GM12878 (cell line): ENCODE data around the gene IL21. TPM values are rescaled to one million over a fixed set of nuclear protein-coding genes. Genes with fewer than 3 reads are reported as not detected.

ENCODE experiments used
- ATAC-seq: fragments of 200-7000 bp; cut with Tn5 transposase; 3 replicates; pipeline ENCODE4 v1.9.1; 2020; ENCODE audit warnings: mild to moderate bottlenecking, moderate library complexity
- BruUV-seq: library from RNA; stranded (reverse); fragments of 400-500 nt; replicated peaks from 2 replicates; lab custom pipeline; 2021; lab: Mats Ljungman, UMichigan
- CTCF ChIA-PET: fragments of 300-600 bp; sonication (Branson Sonifier 250); formaldehyde crosslinking; extraction: SDS; loops from one replicate; lab custom pipeline; 2021; ENCODE audit warnings: inconsistent platforms; lab: Yijun Ruan, JAX
- POLR2A ChIA-PET: fragments of 350-600 bp; formaldehyde crosslinking; extraction: SDS; loops from one replicate; lab custom pipeline; 2021; ENCODE audit warnings: inconsistent platforms; lab: Charles Lee
- RAD21 ChIA-PET: fragments of 300-600 bp; sonication (Branson Sonifier 250); formaldehyde crosslinking; loops from one replicate; lab custom pipeline; 2023; ENCODE audit warnings: antibody characterized with exemption; ENCODE audit not compliant: unreplicated experiment; lab: Charles Lee
- SMC1A ChIA-PET: fragments of 300-600 bp; sonication (Branson Sonifier 250); formaldehyde crosslinking; loops from one replicate; lab custom pipeline; 2023; ENCODE audit not compliant: unreplicated experiment, uncharacterized antibody; lab: Charles Lee
- DNase-seq: peaks from one replicate; pipeline ENCODE4 v3.0.0-alpha.2; 2011; ENCODE audit warnings: low read depth, low spot score
- FAIRE-seq: peaks from 3 replicates; lab custom pipeline; 2011; peaks lifted over from hg19 to GRCh38; lab: Jason Lieb, UNC
- H2AFZ ChIP-seq: 2 replicates; pipeline ENCODE4 v1.6.0; 2011; ENCODE audit warnings: low read depth, low read length, control low read depth; ENCODE audit not compliant: control insufficient read depth
- H3K27ac ChIP-seq: 2 replicates; pipeline ENCODE4 v1.5.1; 2011; ENCODE audit warnings: control low read depth; ENCODE audit not compliant: control insufficient read depth, insufficient read depth
- H3K27me3 ChIP-seq, 2 experiments: replicated peaks in 1 of 2; 2 replicates each; pipeline versions ENCODE4 v1.6.0 to v1.6.1; 2011; ENCODE audit warnings: low read length in 1 of 2; ENCODE audit not compliant: control insufficient read depth in 2 of 2, insufficient read depth in 2 of 2
- H3K36me3 ChIP-seq, 2 experiments: 2 replicates each; pipeline ENCODE4 v1.5.1; 2011; ENCODE audit warnings: low read length in 1 of 2; ENCODE audit not compliant: control insufficient read depth in 2 of 2, insufficient read depth in 2 of 2
- H3K4me1 ChIP-seq: 2 replicates; pipeline ENCODE4 v1.6.1; 2011; ENCODE audit warnings: mild to moderate bottlenecking, low read length, moderate library complexity, mixed read lengths; ENCODE audit not compliant: control insufficient read depth, insufficient read depth
- H3K4me2 ChIP-seq: 2 replicates; pipeline ENCODE4 v1.6.0; 2011; ENCODE audit warnings: control low read depth; ENCODE audit not compliant: control insufficient read depth, insufficient read depth
- H3K4me3 ChIP-seq: fragments of 200-600 bp; sonication (generic); 2 replicates; pipeline ENCODE4 v1.5.1; 2016
- H3K79me2 ChIP-seq: 2 replicates; pipeline ENCODE4 v1.6.0; 2011; ENCODE audit warnings: low read length; ENCODE audit not compliant: control insufficient read depth, insufficient read depth
- H3K9ac ChIP-seq: 2 replicates; pipeline ENCODE4 v1.8.0; 2011; ENCODE audit warnings: low read length, control low read depth, mixed read lengths; ENCODE audit not compliant: control insufficient read depth, insufficient read depth
- H3K9me3 ChIP-seq: replicated peaks from 3 replicates; pipeline ENCODE4 v1.5.1; 2011; ENCODE audit warnings: mild to moderate bottlenecking, low read length; ENCODE audit not compliant: control insufficient read depth, insufficient read depth
- H4K20me1 ChIP-seq: 2 replicates; pipeline ENCODE4 v1.6.0; 2011; ENCODE audit not compliant: control insufficient read depth, insufficient read depth
- BMI1 ChIP-seq: fragments of 450-650 bp; IDR thresholded peaks from 2 replicates; pipeline ENCODE4 v1.6.1; 2016; ENCODE audit warnings: mild to moderate bottlenecking, moderate library complexity, borderline replicate concordance
- MLLT1 ChIP-seq: fragments of 450-650 bp; IDR thresholded peaks from 2 replicates; pipeline ENCODE4 v1.6.1; 2016; ENCODE audit warnings: mild to moderate bottlenecking
- NFYB ChIP-seq: IDR thresholded peaks from 2 replicates; pipeline ENCODE4 v1.6.1; 2011; ENCODE audit warnings: low read depth, mild to moderate bottlenecking, low read length, improper control_type of control experiment, moderate library complexity; ENCODE audit not compliant: insufficient read depth
- WGBS: methylation state at CpG from one replicate; pipeline ENCODE4 v1.1.6; 2016; ENCODE audit warnings: low lambda C conversion rate; ENCODE audit not compliant: insufficient replicate concordance, insufficient coverage; ENCODE audit errors: missing lambda C conversion rate; 5-methylcytosine and 5-hydroxymethylcytosine counted together
- in situ Hi-C: fragments of 300-500 bp; cut with MboI; formaldehyde crosslinking; loops from 9 replicates; pipeline ENCODE4 v1.14.3; 2018; ENCODE audit warnings: mixed read lengths
- intact Hi-C: fragments of 100-400 bp; cut with micrococcal nuclease; formaldehyde crosslinking; loops from one replicate; pipeline ENCODE4 v1.14.2; 2022; ENCODE audit not compliant: unreplicated experiment
- polyA plus RNA-seq, 11 experiments: library from polyadenylated mRNA; depleted of rRNA in 4 of 11; unstranded in 6 of 11; stranded (reverse) in 5 of 11; fragments of >200 nt; fragmentation: Nextera tagmentation in 4 of 11; fragmentation: Illumina TruSeq in 1 of 11; extraction: Ambion mirVana in 4 of 11; extraction: Trizol in 1 of 11; gene quantifications; 1 replicate in 1 of 11; 2 replicates in 10 of 11; pipeline versions ENCODE4 v1.2.1 to v1.2.3, GENCODE V29; 2011 to 2016; ENCODE audit warnings: inconsistent platforms in 2 of 11, missing spikeins in 2 of 11, low read depth in 1 of 11
- total RNA-seq, 4 experiments: library from RNA; depleted of rRNA in 3 of 4; stranded (reverse); fragments of >200 nt in 3 of 4; fragmentation: Illumina TruSeq in 1 of 4; extraction: Trizol in 1 of 4; gene quantifications; 2 replicates each; pipeline versions ENCODE4 v1.2.1 to v1.2.3, GENCODE V29; 2013 to 2021

Gene IL21
- total and polyA plus RNA-seq, 10 of the 15 experiments (the other 5 are each of a cell fraction or from before 2014, with no cell fraction given): not detected

- in situ Hi-C loops (no loop called here), intact Hi-C loops (no loop called here)
- Histone ChIP-seq H3K4me2 (no peak overlapping the region), H3K4me1 (no peaks in the 10 kb centered on the region), H3K27ac (no peak overlapping the region), H2AFZ (no peak overlapping the region), H3K27me3 (no peaks in the 10 kb centered on the region; a peak in 1 of 4 replicates)
- ChIA-PET CTCF (interaction anchor here (1.7 kb wide), 1 partner anchor 16 kb away, joined by 9 read pairs; no protein-coding TSS in a partner anchor), SMC1A (interaction anchor here (0.6 to 0.9 kb wide), 2 partner anchors 30 to 314 kb away, joined by 3 read pairs; no protein-coding TSS in a partner anchor)
- DNase-seq (no peak), FAIRE-seq (no peak), ATAC-seq (no peak)
- 50% methylated on average over 2 of the region's 2 CpGs for WGBS
- TF ChIP-seq NFYB: peak; percentile 73
- TF ChIP-seq MLLT1: no peak
- no peak for TF ChIP-seq BMI1
- TF ChIP-seq, all 136 proteins: peak for 1
- Histone ChIP-seq H3K9me3 (no peaks in the 10 kb centered on the region), H4K20me1 (no peaks in the 10 kb centered on the region), H3K9ac (no peak overlapping the region), H3K79me2 (no peaks in the 10 kb centered on the region), H3K36me3 (no peaks in the 10 kb centered on the region), H3K4me3 (no peak overlapping the region)
- ChIA-PET RAD21 (no interaction called here), POLR2A (interaction anchor here (0.6 kb wide), 1 partner anchor 317 kb away, joined by 3 read pairs; no protein-coding TSS in a partner anchor)
- BruUV-seq: no TSS peak
These were observed 58.4 kb downstream of the IL21 start for GRCh38 chr4:122562449-122562848.

Other genes starting within 250 kb of the IL21 start
- not detected in 2 replicates for gene ADAD1, start 242.1 kb downstream of the IL21 start, total RNA-seq (2014; rRNA removed)
- gene ADAD1, start 242.1 kb downstream of the IL21 start, total RNA-seq (2014; rRNA removed; fragmentation: Illumina TruSeq; extraction: Trizol): not detected in 2 replicates
- gene ADAD1, start 242.1 kb downstream of the IL21 start, total RNA-seq (2021): not detected in 2 replicates
- not detected in 2 replicates for gene ADAD1, start 242.1 kb downstream of the IL21 start, polyA plus RNA-seq (2011; rRNA removed)
- not detected in 2 replicates for gene ADAD1, start 242.1 kb downstream of the IL21 start, polyA plus RNA-seq (2014; fragmentation: Illumina TruSeq; extraction: Trizol)
- gene ADAD1, start 242.1 kb downstream of the IL21 start, polyA plus RNA-seq (2014; fragmentation: Nextera tagmentation; extraction: Ambion mirVana): not detected
- gene ADAD1, start 242.1 kb downstream of the IL21 start, polyA plus RNA-seq (2014; rRNA removed): not detected in 2 replicates
- not detected for gene ADAD1, start 242.1 kb downstream of the IL21 start, polyA plus RNA-seq (2016; fragmentation: Nextera tagmentation; extraction: Ambion mirVana)
- gene IL2, start 164.3 kb downstream of the IL21 start, total RNA-seq (2014; rRNA removed): not detected in 2 replicates
- gene IL2, start 164.3 kb downstream of the IL21 start, total RNA-seq (2014; rRNA removed; fragmentation: Illumina TruSeq; extraction: Trizol): not detected in 2 replicates
- 0.66 and 1.2 TPM in 2 replicates for gene IL2, start 164.3 kb downstream of the IL21 start, total RNA-seq (2021)
- gene IL2, start 164.3 kb downstream of the IL21 start, polyA plus RNA-seq (2011; rRNA removed): not detected in 2 replicates
- gene IL2, start 164.3 kb downstream of the IL21 start, polyA plus RNA-seq (2014; fragmentation: Illumina TruSeq; extraction: Trizol): not detected in 2 replicates
- not detected for gene IL2, start 164.3 kb downstream of the IL21 start, polyA plus RNA-seq (2014; fragmentation: Nextera tagmentation; extraction: Ambion mirVana)
- not detected in 2 replicates for gene IL2, start 164.3 kb downstream of the IL21 start, polyA plus RNA-seq (2014; rRNA removed)
- gene IL2, start 164.3 kb downstream of the IL21 start, polyA plus RNA-seq (2016; fragmentation: Nextera tagmentation; extraction: Ambion mirVana): not detected
- 0.40 and 0.54 TPM in 2 replicates for gene BBS12, start 111.6 kb upstream of the IL21 start, total RNA-seq (2014; rRNA removed)
- 0.37 and 0.58 TPM in 2 replicates for gene BBS12, start 111.6 kb upstream of the IL21 start, total RNA-seq (2014; rRNA removed; fragmentation: Illumina TruSeq; extraction: Trizol)
- gene BBS12, start 111.6 kb upstream of the IL21 start, total RNA-seq (2021): 0.38 and 0.58 TPM in 2 replicates
- gene BBS12, start 111.6 kb upstream of the IL21 start, polyA plus RNA-seq (2011; rRNA removed): 0.17 and 0.24 TPM in 2 replicates
- 0.38 and 0.51 TPM in 2 replicates for gene BBS12, start 111.6 kb upstream of the IL21 start, polyA plus RNA-seq (2014; fragmentation: Illumina TruSeq; extraction: Trizol)
- under 1 TPM; 0.40 to 0.44 TPM for gene BBS12, start 111.6 kb upstream of the IL21 start, polyA plus RNA-seq (2014; fragmentation: Nextera tagmentation; extraction: Ambion mirVana)
- 0.15 and 0.32 TPM in 2 replicates for gene BBS12, start 111.6 kb upstream of the IL21 start, polyA plus RNA-seq (2014; rRNA removed)
- under 1 TPM; 0.53 to 0.63 TPM for gene BBS12, start 111.6 kb upstream of the IL21 start, polyA plus RNA-seq (2016; fragmentation: Nextera tagmentation; extraction: Ambion mirVana)
- 0.51 and 0.76 TPM in 2 replicates for gene FGF2, start 205.8 kb upstream of the IL21 start, total RNA-seq (2014; rRNA removed)
- 0.69 and 0.72 TPM in 2 replicates for gene FGF2, start 205.8 kb upstream of the IL21 start, total RNA-seq (2014; rRNA removed; fragmentation: Illumina TruSeq; extraction: Trizol)
- 1.5 and 1.7 TPM in 2 replicates for gene FGF2, start 205.8 kb upstream of the IL21 start, total RNA-seq (2021)
- gene FGF2, start 205.8 kb upstream of the IL21 start, polyA plus RNA-seq (2011; rRNA removed): 0.14 and 0.16 TPM in 2 replicates
- 0.63 and 0.68 TPM in 2 replicates for gene FGF2, start 205.8 kb upstream of the IL21 start, polyA plus RNA-seq (2014; fragmentation: Illumina TruSeq; extraction: Trizol)
- gene FGF2, start 205.8 kb upstream of the IL21 start, polyA plus RNA-seq (2014; fragmentation: Nextera tagmentation; extraction: Ambion mirVana): under 1 TPM; 0.13 to 0.22 TPM
- gene FGF2, start 205.8 kb upstream of the IL21 start, polyA plus RNA-seq (2014; rRNA removed): 0.28 and 0.91 TPM in 2 replicates
- gene FGF2, start 205.8 kb upstream of the IL21 start, polyA plus RNA-seq (2016; fragmentation: Nextera tagmentation; extraction: Ambion mirVana): under 1 TPM; 0.20 to 0.21 TPM